PC-9 (cell line): Measurements from ENCODE around the gene JAML.

Experiments used
- EZH2 ChIP-seq: fragments of 200-600 bp; sonication (generic); IDR thresholded peaks from 2 replicates; pipeline ENCODE4 v1.8.0; 2017; ENCODE audit warnings: antibody characterized with exemption, low read depth
- TF ChIP-seq, protein P1 (sequence below): fragments of 200-600 bp; sonication (generic); conservative IDR thresholded peaks from 2 replicates; pipeline ENCODE4 v1.6.1; 2017; ENCODE audit warnings: mixed run types, antibody characterized with exemption, mild to moderate bottlenecking, moderate library complexity

DNA sequence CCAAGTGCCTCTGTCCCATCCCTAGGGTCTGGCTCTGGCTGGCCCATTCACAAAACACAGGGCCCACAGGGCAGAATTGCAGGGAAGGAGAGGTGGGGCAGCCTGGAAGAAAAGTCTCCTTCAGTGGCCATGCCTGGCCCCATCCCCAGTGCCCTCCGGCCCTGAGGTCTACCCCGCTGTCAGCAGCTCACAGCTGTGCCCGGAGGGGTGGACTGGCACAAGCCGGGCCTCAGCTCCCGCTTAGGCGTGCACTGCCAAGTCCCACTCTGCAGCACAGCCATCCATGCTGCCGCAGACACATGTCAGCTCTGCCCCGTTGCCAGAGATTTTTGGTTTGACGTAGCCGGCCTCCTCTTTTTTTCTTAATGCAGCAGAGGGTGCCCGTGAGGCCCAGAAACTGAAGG lies 44.5 kb downstream of the JAML start:
- TF ChIP-seq, protein P1, sequence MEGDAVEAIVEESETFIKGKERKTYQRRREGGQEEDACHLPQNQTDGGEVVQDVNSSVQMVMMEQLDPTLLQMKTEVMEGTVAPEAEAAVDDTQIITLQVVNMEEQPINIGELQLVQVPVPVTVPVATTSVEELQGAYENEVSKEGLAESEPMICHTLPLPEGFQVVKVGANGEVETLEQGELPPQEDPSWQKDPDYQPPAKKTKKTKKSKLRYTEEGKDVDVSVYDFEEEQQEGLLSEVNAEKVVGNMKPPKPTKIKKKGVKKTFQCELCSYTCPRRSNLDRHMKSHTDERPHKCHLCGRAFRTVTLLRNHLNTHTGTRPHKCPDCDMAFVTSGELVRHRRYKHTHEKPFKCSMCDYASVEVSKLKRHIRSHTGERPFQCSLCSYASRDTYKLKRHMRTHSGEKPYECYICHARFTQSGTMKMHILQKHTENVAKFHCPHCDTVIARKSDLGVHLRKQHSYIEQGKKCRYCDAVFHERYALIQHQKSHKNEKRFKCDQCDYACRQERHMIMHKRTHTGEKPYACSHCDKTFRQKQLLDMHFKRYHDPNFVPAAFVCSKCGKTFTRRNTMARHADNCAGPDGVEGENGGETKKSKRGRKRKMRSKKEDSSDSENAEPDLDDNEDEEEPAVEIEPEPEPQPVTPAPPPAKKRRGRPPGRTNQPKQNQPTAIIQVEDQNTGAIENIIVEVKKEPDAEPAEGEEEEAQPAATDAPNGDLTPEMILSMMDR, result no peak
- no peak for TF ChIP-seq EZH2
